Choroid plexus epithelial cell (primary cell): ENCODE data around the gene PPP1R14D.
"Not testable (repeated sequence)": the region's sequence is repeated elsewhere in the genome, so short reads cannot be mapped to it uniquely, and the experiment has no call there.

Source experiments
- DNase-seq: peaks from one replicate; pipeline ENCODE4 v3.0.0-alpha.2; 2010; ENCODE audit warnings: low read depth
- H3K4me3 ChIP-seq: 2 replicates; pipeline ENCODE4 v1.5.1; 2011; ENCODE audit warnings: low read depth, mild to moderate bottlenecking, control low read depth, low read length, moderate library complexity
- TF ChIP-seq, protein P1 (sequence below): conservative IDR thresholded peaks from 2 replicates; pipeline ENCODE4 v1.5.1; 2011; ENCODE audit warnings: low read depth, mild to moderate bottlenecking, control low read depth, inconsistent platforms, low read length, moderate library complexity

The PPP1R14D gene

DNA sequence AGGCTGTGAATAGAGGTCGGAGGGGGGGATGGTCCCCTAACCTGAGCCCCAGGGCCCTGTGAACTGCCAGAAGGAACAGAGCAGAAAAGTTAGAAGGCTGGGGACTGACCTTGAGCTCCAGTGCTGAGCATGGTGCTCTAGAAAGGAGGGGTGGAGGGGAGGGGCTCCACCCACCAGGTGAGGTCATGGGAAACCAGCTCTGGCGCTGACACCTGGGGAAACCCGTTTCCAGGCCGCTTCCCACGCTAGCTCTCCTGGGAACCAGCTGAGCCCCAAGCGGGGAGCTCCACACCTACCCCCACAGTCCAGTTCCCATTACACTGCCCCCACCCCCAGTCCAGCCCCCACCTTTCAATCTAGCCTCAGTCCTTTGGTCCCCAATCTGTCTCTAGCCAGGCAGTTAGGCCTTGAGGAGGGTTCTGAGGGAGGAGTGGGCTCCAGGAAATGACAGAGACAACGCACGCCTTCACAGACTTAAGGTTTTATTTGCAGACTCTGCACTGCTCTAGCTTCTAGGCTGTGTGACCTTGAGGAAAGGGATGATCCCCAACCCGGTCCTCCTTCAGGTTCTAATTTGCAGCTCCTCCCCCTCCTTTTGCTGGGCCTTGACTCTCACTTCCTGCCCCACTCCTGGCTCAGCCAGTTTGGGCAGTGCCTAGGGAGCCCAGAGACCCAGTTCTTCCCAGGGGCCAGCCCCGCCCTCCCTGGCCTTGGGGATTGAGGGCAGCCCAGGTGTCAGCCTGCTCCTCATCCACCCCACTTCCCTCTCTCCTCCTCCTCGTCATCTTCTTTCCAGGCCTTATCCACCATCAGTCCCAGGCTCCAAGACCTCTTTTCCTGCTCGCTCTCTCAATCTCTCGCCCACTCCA, 43.5 kb upstream of the PPP1R14D start:
- TF ChIP-seq, protein P1, sequence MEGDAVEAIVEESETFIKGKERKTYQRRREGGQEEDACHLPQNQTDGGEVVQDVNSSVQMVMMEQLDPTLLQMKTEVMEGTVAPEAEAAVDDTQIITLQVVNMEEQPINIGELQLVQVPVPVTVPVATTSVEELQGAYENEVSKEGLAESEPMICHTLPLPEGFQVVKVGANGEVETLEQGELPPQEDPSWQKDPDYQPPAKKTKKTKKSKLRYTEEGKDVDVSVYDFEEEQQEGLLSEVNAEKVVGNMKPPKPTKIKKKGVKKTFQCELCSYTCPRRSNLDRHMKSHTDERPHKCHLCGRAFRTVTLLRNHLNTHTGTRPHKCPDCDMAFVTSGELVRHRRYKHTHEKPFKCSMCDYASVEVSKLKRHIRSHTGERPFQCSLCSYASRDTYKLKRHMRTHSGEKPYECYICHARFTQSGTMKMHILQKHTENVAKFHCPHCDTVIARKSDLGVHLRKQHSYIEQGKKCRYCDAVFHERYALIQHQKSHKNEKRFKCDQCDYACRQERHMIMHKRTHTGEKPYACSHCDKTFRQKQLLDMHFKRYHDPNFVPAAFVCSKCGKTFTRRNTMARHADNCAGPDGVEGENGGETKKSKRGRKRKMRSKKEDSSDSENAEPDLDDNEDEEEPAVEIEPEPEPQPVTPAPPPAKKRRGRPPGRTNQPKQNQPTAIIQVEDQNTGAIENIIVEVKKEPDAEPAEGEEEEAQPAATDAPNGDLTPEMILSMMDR, result no peak
- DNase-seq, result no peak
- H3K4me3 ChIP-seq, result no peak overlapping the region

DNA sequence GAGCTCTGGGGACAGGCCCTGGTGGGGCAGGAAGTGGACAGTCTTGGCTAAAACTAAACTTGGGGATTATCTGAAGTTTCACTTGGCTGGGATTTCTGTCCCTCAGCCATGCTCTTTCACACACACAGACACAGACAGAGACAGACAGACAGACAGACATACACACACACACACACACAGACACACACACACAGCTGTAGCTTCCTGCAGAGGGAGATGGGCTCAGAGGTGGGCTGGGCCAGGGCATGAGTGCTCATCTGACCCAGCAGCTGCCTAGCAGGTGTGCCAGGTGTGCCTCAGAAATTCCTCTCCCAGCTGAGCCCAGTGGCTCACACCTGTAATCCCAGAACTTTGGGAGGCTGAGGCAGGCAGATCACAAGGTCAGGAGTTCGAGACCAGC, 42.2 kb upstream of the PPP1R14D start:
- TF ChIP-seq, protein P1, result no peak
- DNase-seq, result no peak
- no peak overlapping the region for H3K4me3 ChIP-seq

DNA sequence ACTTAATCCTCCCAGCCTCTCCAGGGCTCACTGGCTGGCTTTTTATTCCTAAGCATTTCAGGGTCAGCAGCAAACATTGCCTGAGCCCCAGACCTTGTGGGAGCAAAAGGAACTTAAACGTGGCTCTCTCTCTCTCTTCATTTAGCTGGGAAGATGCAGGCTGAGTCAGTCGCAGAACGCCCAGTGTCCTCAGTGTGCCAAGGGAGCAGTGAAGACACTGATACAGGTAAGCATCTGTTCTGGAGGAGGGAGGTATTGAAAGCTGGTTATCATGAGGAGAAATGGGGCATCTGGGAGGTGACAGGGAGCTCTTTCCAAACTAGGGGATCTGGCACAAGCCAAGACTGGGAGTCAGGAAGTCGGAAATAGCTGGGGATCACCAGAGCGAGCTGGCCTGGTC, 41.2 kb upstream of the PPP1R14D start:
- no peak overlapping the region for H3K4me3 ChIP-seq
- no peak for DNase-seq
- TF ChIP-seq, protein P1, result no peak

DNA sequence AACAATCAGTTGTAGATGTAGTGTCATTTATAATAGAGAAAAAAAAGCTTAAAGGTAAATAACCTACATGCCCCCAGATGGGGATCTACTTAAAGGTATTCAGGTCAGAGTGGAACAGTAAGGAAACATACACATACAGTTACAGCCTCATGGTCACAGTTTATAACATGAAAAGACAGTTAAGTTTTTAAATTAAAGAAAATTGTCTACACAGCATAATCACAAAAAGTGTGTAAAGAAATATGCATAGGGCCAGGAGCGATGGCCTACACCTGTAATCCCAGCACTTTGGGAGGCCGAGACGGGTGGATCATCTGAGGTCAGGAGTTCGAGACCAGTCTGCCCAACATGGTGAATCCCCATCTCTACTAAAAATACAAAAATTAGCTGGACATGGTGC, 38.7 kb upstream of the PPP1R14D start:
- DNase-seq, result no peak
- TF ChIP-seq, protein P1, result no peak
- H3K4me3 ChIP-seq, result no peak overlapping the region

DNA sequence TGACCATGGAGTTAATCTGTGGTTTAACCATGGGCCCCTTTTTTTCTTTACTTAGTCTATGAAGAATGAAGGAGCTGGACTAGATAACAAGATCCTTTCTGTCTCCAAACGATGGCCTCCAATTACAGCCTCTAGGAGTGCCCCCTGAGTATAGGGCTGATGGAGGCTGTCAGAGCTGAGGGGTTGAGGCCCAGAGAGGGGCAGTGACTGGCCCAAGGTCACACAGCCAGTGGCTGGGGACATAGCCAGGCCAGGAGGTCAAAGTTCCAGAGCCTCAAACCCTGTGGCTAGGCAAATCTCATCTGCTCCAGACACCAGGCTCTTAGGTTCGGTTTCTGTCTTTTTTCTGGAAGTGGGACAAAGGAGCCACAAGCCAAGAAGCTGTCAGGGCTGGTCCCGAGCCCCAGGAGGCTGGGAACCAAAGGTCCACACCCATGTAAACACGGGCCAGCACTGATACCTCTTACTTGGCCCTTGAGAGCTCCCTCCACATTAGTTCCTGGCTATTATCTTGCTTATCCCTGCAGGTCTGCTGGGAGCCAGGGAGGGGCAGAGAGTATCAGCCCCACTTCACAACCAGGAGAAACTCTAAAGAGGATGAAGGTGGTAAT, 35.3 kb upstream of the PPP1R14D start:
- DNase-seq, result no peak
- no peak overlapping the region for H3K4me3 ChIP-seq

DNA sequence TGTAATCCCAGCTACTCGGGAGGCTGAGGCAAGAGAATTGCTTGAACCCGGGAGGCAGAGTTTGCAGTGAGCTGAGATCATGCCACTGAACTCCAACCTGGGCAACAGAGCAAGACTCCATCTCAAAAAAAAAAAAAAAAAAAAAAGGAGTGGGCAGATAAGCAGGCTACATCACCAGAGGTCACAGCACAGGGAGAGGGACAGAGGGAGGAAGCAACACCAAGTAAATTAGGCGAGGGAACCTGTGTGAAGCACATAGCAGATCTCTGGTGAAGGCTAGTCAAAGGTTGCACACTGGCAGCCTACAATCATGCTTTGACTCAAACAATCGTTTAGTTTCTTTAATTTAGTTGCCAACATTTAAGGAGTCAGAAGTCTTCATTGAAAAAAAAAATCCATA, 32.6 kb upstream of the PPP1R14D start:
- DNase-seq, H3K4me3 ChIP-seq: not testable (repeated sequence)

More for the DNA sequence above, 35.3 kb upstream of the PPP1R14D start:
- TF ChIP-seq, protein P1, result no peak

DNA sequence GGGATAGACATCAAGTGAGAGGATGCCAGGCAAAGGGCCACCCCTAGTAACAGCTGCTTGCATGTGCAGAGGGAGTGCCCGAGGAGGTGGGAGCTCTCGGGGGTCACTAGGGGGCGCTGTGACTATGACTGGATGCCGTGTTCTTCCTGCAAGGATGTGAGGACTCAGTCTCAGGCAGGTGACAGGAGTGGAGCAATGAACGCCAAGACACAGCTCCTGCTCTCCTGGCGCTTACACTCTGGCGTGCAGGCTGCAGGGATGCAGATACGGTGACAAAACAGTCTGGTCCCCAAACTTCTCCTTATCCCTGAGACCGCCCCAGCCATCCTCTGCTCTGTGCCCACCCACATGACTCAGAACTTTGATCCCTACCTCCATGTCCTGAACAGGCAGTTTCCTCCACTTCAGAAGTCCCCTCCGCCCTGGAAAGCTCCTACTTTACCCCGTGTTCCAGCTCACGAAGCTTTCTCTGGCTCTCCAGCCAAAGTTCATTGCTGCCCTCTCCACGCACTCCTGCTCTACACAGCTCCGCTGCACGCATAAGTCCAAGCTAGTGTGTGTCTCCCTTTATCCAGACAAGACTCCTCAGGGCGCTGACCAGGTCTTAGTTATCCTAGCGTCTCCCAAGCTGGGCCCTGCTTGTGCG, 30.8 kb upstream of the PPP1R14D start:
- peak; percentile 88 for DNase-seq
- H3K4me3 ChIP-seq, result no peak overlapping the region
- TF ChIP-seq, protein P1, result peak; percentile 90
